Small intestine (tissue), 16 donors: ENCODE measurements around the gene C6orf15. TPM values are rescaled to one million over a fixed set of nuclear protein-coding genes. Genes with fewer than 3 reads are reported as not detected.

Experiments
- DNase-seq, 2 donors: peaks; one replicate each; pipeline versions ENCODE4 v3.0.0 to v3.0.0-alpha.2; 2013
- FAIRE-seq: peaks from 2 replicates; lab custom pipeline; 2012; peaks lifted over from hg19 to GRCh38; lab: Jason Lieb, UNC
- H3K27ac ChIP-seq, 3 donors: one replicate each; pipeline ENCODE4 v1.5.1; 2013; ENCODE audit warnings: low read length in 2 of 3, mild to moderate bottlenecking in 2 of 3, control low read depth in 1 of 3, inconsistent platforms in 1 of 3, low read depth in 1 of 3, moderate library complexity in 1 of 3
- H3K27me3 ChIP-seq, 3 donors: one replicate each; pipeline ENCODE4 v1.6.1; 2013; ENCODE audit warnings: low read length in 3 of 3, inconsistent platforms in 1 of 3; ENCODE audit not compliant: control insufficient read depth in 3 of 3, insufficient read depth in 3 of 3
- H3K36me3 ChIP-seq, 3 donors: one replicate each; pipeline ENCODE4 v1.6.1; 2013; ENCODE audit warnings: low read length in 3 of 3, inconsistent platforms in 1 of 3, low read depth in 1 of 3, mild to moderate bottlenecking in 1 of 3, moderate library complexity in 1 of 3; ENCODE audit not compliant: control insufficient read depth in 3 of 3, insufficient read depth in 2 of 3
- H3K4me1 ChIP-seq, 3 donors: one replicate each; pipeline ENCODE4 v1.6.1; 2013; ENCODE audit warnings: low read length in 2 of 3, inconsistent platforms in 1 of 3, low read depth in 1 of 3, mild to moderate bottlenecking in 1 of 3, moderate library complexity in 1 of 3; ENCODE audit not compliant: control insufficient read depth in 3 of 3, insufficient read depth in 2 of 3
- H3K4me3 ChIP-seq, 3 donors: one replicate each; pipeline ENCODE4 v1.5.1; 2013; ENCODE audit warnings: low read length in 3 of 3, control low read depth in 1 of 3, inconsistent platforms in 1 of 3, low read depth in 1 of 3, mild to moderate bottlenecking in 1 of 3, moderate library complexity in 1 of 3
- H3K9me3 ChIP-seq, 2 donors: one replicate each; pipeline ENCODE4 v1.6.1; 2013; ENCODE audit warnings: low read depth in 1 of 2, low read length in 1 of 2; ENCODE audit not compliant: control insufficient read depth in 2 of 2, insufficient read depth in 1 of 2
- WGBS, 3 donors: extraction: QIAGEN DNeasy Blood & Tissue Kit; methylation state at CpG; one replicate each; pipeline ENCODE4 v1.1.7; 2013; 5-methylcytosine and 5-hydroxymethylcytosine counted together
- long read RNA-seq, 10 donors: transcript quantifications; one replicate each; lab custom pipeline, GENCODE V29; 2026
- polyA plus RNA-seq, 4 donors: library from polyadenylated mRNA; stranded (reverse) in 3 of 4; unstranded in 1 of 4; fragments of 200-250 nt in 3 of 4; fragments of 120-200 nt in 1 of 4; gene quantifications; one replicate each; pipeline versions ENCODE4 v1.2.1 to v1.2.3, GENCODE V29; 2013
- donor health status: healthy with polysubstance abuse.
- donor health status: control.
- donor health status: control.
- donor health status: Bipolar disorder and iron deficiency.
- donor health status: healthy.

C6orf15 gene
- polyA plus RNA-seq: not detected
- long read RNA-seq, donor 1: 0 reads
- long read RNA-seq, donor 2: 0 reads
- long read RNA-seq, donor 3: 0 reads
- long read RNA-seq, donor 4: 0 reads
- long read RNA-seq, donor 5: 0 reads
- long read RNA-seq, donor 6: 0 reads
- long read RNA-seq, donor 7: 0 reads
- long read RNA-seq, donor 8: 0 reads
- long read RNA-seq, donor 9: 0 reads
- long read RNA-seq, donor 10: 0 reads

DNA sequence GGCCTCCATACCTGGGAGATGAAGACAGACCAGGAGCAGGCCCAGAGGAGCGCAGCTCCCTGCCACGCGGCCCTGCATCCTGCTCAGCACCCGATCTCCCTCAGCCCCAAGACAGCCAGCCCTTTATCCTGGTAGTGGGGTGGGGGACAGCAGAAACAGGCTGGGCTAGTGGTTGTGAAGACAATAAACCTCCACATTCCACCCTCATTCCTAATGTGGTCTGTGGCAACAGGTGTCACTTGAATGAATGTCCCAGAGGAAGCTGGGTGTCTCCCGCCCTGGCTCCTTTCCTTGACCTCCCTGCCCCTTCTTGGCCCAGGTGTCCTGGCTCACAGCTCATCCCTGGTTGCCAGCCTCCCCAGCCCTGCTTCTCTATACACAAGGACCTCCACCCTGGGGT is at the start of gene C6orf15:
C6orf15 (minus strand) TSS at position 98 of the 400 bp plus-strand sequence; CDS start at position 78, 20 bp downstream.
- FAIRE-seq (no peak), DNase-seq (no peak)
- Histone ChIP-seq H3K27ac (no peak within 1 kb of the TSS), H3K27me3 (peaks cover 0 to 20% (median 0%) of the 10 kb centered on the region in 3 donors), H3K9me3 (no peaks in the 10 kb centered on the region), H3K4me1 (peaks cover 0 to 7% (median 3%) of the 10 kb centered on the region in 3 donors), H3K4me3 (no peak within 1 kb of the TSS), H3K36me3 (no peaks in the 10 kb centered on the region)
- WGBS, 3 donors: 85 to 93% (median 89%) methylated on average over 5 of the region's 5 CpGs

DNA sequence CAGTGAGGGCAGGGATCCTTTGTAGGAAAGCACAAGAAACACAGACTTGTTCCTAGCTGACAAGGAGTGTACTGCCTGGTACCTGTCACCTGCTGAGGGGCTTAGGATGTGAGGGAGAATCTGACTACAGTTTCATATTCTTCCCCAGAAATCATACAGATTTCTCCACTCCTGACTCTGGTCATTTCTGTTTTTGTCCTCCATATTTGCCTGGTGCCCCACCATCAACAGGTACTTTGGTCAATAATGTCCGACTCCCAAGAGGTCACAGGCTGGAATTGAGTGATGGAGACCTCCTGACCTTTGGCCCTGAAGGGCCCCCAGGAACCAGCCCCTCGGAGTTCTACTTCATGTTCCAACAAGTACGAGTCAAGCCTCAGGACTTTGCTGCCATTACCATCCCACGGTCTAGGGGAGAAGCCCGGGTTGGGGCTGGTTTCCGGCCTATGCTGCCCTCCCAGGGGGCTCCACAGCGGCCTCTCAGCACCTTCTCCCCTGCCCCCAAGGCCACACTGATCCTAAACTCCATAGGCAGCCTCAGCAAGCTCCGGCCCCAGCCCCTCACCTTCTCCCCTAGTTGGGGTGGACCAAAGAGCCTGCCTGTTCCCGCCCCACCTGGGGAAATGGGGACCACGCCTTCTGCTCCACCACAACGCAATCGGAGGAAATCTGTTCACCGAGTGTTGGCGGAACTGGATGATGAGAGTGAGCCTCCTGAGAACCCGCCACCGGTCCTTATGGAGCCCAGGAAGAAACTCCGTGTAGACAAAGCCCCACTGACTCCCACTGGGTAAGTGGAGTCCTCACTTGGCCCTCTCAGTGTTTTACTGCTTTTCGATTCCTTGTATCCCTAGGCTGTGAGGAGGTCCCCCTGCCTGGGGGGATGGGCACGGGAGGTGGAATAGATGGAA is 49.1 kb upstream of the C6orf15 start:
- peaks cover 0 to 2% (median 0%) of the 10 kb centered on the region in 3 donors for H3K27me3 ChIP-seq
- H3K27ac ChIP-seq: no peak overlapping the region
- FAIRE-seq: no peak
- peaks cover 3 to 14% (median 7%) of the 10 kb centered on the region in 3 donors for H3K4me1 ChIP-seq
- no peak overlapping the region for H3K4me3 ChIP-seq
- no peaks in the 10 kb centered on the region for H3K9me3 ChIP-seq
- peaks cover 0 to 16% (median 0%) of the 10 kb centered on the region in 3 donors for H3K36me3 ChIP-seq
- 86 to 92% (median 91%) methylated on average over 19 of the region's 19 CpGs for WGBS, 3 donors
- DNase-seq: no peak

DNA sequence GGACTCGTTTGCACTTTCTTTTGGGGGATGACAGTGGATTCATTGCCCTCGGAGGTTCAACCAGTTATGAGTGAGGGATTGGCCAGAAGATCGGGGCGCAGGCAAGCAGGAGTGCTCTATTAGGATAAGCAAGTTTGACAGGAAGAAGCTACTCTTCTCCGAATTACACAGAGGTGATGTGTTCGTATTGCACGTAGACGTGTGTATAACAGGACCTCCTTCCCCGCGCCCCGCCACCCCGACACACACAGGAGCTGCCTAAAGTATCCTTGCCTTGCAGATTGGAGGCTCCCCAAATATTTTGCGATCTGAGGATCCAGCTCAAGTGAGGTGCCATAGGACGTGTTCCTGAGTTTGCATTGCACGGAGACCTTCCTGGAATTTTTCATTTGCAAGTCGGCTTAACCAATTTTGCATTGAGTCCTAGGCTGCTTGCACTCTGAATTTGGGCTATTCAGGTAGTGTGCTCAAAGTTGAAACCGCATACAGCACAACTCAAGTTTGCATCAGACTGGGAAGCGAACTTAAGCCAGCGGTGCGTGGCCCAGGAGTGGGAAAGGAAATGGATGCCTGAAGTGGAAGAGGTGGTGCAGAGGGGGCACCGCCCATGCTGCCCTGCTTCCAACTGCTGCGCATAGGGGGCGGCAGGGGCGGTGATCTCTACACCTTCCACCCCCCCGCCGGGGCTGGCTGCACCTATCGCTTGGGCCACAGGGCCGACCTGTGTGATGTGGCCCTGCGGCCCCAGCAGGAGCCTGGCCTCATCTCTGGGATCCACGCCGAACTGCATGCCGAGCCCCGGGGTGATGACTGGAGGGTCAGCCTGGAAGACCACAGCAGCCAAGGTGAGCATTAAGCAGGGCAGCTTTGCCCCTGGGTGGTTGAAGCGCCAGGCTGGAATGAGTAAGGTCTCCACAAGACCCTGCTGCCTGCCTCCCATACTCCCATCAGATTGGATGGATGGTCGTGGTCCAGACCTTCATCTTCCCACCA is 46.8 kb upstream of the C6orf15 start:
- Histone ChIP-seq H3K36me3 (peaks cover 0 to 26% (median 0%) of the 10 kb centered on the region in 3 donors), H3K27ac (peak overlapping the region in 1 of 3 donors; percentile 58), H3K4me3 (peak overlapping the region; percentile 61 to 71 (median 69)), H3K27me3 (peaks cover 0 to 2% (median 0%) of the 10 kb centered on the region in 3 donors), H3K4me1 (peaks cover 3 to 14% (median 7%) of the 10 kb centered on the region in 3 donors), H3K9me3 (no peaks in the 10 kb centered on the region)
- 9 to 13% (median 10%) methylated on average over 34 to 35 of the region's 35 CpGs for WGBS, 3 donors
- FAIRE-seq (no peak), DNase-seq (peak in 1 of 2 donors; percentile 19)

DNA sequence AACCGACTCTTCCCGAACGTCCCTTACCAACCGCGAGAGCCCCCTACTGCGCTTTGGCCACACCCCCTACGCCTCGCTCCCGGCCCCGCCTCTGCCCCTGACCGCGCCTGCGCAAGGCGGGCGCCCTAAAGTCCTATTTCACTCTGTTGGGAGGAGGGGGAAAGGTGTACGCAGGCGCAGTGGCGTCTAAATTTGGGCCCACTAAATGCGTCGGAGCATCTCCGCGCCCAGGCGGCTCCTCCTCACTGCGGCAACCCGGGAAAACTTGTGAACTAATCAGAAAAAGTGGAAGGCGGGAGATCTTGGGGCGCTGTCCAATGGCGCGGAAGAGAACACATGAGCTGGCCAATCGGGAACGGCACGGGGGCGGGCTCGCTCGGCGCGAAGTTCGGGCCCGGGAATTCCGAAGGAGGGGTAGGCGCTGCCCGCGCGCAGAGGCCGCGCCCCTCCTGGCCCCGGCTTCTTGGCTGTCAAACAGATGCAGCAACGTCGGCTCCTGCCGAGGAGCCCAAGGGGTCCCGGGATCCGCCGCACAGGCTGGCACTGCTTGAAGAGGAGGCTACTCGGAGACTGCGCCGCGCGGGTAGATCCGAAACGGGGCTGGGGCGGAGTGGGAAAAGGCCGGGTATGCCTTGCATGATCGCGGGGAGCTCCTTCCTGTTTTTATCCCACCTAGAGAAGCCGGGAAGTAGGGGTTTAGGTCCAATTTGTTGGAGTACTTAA is 45.9 kb upstream of the C6orf15 start, which contains the start of gene TCF19:
TCF19 (plus strand) TSS at position 450 of the 723 bp plus-strand sequence. CDS start 881 bp downstream, outside the sequence.
- 0 to 1% (median 1%) methylated on average over 59 to 65 of the region's 65 CpGs for WGBS, 3 donors
- Histone ChIP-seq H3K27ac (peak within 1 kb of the TSS in 2 of 3 donors; percentile 38 to 77), H3K27me3 (peaks cover 0 to 2% (median 0%) of the 10 kb centered on the region in 3 donors), H3K9me3 (no peaks in the 10 kb centered on the region), H3K4me3 (peak within 1 kb of the TSS; percentile 61 to 71 (median 69)), H3K4me1 (peaks cover 3 to 14% (median 7%) of the 10 kb centered on the region in 3 donors), H3K36me3 (peaks cover 0 to 26% (median 0%) of the 10 kb centered on the region in 3 donors)
- FAIRE-seq: no peak
- peak; percentile 98 to 99 for DNase-seq

- DNase-seq: no peak
- no peaks in the 10 kb centered on the region for H3K9me3 ChIP-seq
- peaks cover 0 to 26% (median 0%) of the 10 kb centered on the region in 3 donors for H3K36me3 ChIP-seq
- WGBS, 3 donors: 6% methylated on average over 14 of the region's 14 CpGs
- H3K27me3 ChIP-seq: peaks cover 0 to 2% (median 0%) of the 10 kb centered on the region in 3 donors
- H3K27ac ChIP-seq: peak within 1 kb of the TSS in 2 of 3 donors; percentile 38 to 77
- FAIRE-seq: no peak
- H3K4me1 ChIP-seq: peaks cover 3 to 14% (median 7%) of the 10 kb centered on the region in 3 donors
- H3K4me3 ChIP-seq: peak within 1 kb of the TSS; percentile 61 to 71 (median 69)
Measured at GRCh38 chr6:31157513-31158139, 45.3 kb upstream of the C6orf15 start, which contains the start of gene CCHCR1. CCHCR1 (minus strand) TSS chr6:31157802; CDS start chr6:31157600, 202 bp downstream.

- Histone ChIP-seq H3K4me3 (no peak overlapping the region), H3K9me3 (no peaks in the 10 kb centered on the region), H3K36me3 (peaks cover 0 to 21% (median 0%) of the 10 kb centered on the region in 3 donors), H3K27ac (no peak overlapping the region), H3K4me1 (peaks cover 3 to 14% (median 7%) of the 10 kb centered on the region in 3 donors), H3K27me3 (peaks cover 0 to 2% (median 0%) of the 10 kb centered on the region in 3 donors)
- FAIRE-seq: no peak
- no peak for DNase-seq
- WGBS, 3 donors: 91 to 97% (median 92%) methylated on average over 7 of the region's 7 CpGs
Measured at GRCh38 chr6:31156641-31157040, 44.3 kb upstream of the C6orf15 start.

DNA sequence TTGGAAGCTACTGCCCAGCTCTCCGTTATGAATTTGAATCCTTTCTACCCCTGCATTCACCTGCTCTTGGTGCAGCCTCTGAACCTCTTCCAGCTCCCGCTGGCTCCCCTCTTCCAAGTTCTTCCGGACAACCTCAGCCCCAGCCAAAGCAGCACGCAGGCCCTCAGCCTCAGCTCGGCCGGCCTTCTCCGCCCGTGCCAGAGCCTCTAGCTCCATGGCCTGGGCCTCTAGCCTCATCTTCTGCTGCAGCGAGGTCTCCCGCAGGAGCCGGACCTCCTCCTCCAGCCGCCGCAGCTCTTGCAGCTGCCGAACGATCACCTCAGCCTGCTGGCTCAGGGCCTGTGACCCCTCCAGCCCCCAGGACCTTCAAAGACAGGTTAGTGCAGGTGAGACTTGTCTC is 42.1 kb upstream of the C6orf15 start:
- Histone ChIP-seq H3K4me3 (no peak overlapping the region), H3K36me3 (peaks cover 0 to 34% (median 0%) of the 10 kb centered on the region in 3 donors), H3K9me3 (no peaks in the 10 kb centered on the region), H3K4me1 (peaks cover 3 to 13% (median 7%) of the 10 kb centered on the region in 3 donors), H3K27me3 (peaks cover 0 to 2% (median 0%) of the 10 kb centered on the region in 3 donors), H3K27ac (no peak overlapping the region)
- WGBS, 3 donors: 86 to 98% (median 95%) methylated on average over 15 of the region's 15 CpGs
- FAIRE-seq (no peak), DNase-seq (no peak)
